NK-92 (cell line): ENCODE results near the gene KNG1.
"Not testable (repeated sequence)": the region's sequence is repeated elsewhere in the genome, so short reads cannot be mapped to it uniquely, and the experiment has no call there.

Experiments
- DNase-seq: peaks from one replicate; lab custom pipeline; 2025; ENCODE audit not compliant: unreplicated experiment; lab: John Stamatoyannopoulos, UW

The KNG1 gene

DNA sequence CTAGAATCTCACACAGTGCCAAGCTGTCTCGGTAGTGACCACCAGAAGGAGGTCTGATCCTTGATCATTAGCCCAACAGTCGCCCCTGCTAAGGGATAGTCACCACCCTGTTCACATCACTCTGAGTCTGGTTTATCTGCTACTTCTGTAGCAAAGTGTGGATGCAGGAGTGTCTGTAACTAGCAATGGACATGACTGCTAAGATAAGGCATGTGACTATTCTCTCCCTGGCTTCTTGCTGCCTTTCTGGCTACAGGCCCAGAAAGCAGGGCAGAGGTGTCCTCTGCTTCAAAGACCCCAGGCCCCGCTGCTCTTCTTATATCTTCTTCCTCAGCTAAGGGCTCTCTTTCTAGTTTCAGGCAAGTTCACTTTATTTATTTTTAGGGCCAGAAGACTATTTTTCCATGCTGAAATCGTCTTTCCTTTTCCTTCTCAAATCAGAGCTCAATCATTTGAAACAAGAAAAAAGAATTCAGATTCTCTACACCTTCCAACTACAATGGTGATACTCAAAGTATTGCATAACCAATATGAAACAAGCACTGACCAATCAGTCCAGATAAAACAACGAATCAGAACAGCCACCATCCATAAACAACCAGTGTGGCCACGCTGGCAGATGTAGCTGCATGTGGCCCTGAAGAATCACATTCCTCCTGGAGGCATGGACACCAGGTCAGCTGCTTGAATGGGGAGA, 8.0 kb upstream of the KNG1 start:
- DNase-seq: no peak

- not testable (repeated sequence) for DNase-seq
These were observed 6.5 kb upstream of the KNG1 start for GRCh38 chr3:186710694-186711093.

GRCh38 chr3:186713499-186713898, 3.7 kb upstream of the KNG1 start:
- DNase-seq: no peak

- DNase-seq: no peak
These were observed 3.0 kb downstream of the KNG1 start for GRCh38 chr3:186719945-186720739.

DNA sequence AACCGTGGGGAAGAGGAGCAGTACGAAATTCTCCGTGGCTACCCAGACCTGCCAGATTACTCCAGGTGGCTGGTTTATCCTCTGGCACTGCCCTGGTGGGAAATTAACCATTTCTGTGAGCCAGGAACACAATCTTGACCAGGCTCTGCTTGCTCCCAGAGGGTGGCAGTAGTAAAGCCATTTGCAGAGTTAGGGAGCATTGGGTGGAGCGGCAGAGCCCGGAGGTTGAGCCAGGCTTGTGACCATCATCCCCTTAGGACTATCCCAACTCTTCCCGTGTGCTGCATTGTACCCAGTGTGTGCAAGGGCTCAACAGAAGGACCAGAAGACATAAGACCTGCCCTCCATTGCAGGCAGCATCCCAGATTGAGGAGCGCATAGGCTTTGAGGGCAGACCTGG, 5.3 kb downstream of the KNG1 start:
- DNase-seq: no peak

DNA sequence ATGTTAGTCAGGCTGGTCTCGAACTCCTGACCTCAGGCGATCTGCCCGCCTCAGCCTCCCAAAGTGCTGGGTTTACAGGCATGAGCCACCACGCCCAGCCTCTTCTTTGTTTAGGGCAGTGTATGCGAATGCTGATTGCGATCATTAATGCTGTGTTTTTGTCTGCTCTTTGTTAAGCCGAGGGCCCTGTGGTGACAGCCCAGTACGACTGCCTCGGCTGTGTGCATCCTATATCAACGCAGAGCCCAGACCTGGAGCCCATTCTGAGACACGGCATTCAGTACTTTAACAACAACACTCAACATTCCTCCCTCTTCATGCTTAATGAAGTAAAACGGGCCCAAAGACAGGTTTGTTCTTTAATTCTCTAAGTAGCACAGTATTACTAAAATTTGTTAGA, 7.8 kb downstream of the KNG1 start:
- DNase-seq: no peak

DNA sequence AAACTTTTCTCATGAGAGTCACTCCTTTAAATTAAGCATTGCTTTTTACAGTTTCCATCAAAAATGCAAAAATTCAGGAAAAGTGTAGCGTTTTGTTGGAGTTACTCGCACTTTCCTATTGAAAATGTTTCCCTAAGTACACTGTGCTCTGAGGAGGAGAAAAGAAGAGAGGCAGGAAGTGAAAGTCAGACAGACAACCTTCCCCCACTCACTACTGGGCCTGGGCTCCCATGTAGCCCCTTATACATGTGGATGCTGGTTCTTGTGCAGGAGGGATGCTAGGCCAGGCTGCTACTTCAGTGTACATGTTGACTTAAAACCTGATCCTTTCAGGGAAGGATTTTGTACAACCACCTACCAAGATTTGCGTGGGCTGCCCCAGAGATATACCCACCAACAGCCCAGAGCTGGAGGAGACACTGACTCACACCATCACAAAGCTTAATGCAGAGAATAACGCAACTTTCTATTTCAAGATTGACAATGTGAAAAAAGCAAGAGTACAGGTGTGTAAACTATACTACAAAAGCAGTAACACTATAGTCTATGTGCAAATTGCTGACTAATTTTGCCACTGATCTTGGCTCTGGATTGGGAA, 15.1 kb downstream of the KNG1 start:
- no peak for DNase-seq

- DNase-seq: no peak
These were observed 25.6 kb downstream of the KNG1 start for GRCh38 chr3:186742618-186743380.

DNA sequence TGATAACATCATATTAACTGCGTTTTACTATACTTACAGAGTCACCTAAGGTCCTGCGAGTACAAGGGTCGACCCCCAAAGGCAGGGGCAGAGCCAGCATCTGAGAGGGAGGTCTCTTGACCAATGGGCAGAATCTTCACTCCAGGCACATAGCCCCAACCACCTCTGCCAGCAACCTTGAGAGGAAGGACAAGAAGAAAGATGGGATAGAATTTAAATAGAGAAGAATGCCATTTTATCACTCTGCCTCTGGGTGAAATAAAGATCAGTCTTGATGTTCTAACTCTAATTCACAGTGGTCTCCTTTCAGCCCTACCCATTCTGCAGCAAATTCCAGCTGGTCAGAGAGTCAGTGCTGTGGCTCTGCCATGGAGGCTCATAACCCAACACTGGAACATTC, 26.5 kb downstream of the KNG1 start:
- DNase-seq: no peak

DNA sequence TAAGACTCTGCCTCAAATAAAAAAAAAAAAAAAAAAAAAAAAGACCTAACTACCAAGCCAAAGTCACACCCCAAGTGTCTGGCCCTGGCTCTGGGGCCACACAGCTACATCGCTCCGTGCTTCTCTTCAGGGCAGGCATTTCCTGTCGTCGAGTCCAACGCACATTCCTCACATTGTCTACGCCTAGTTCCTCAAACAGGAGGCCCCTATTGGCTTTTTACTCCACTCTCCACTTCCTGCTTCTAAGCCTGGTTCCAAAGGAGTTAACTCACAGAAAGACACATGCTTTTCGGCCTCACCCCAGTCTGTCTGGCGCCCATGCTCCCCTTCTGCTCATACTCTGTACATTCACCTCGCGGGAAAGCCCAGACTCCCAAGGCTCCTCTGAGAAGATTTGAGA, 28.8 kb downstream of the KNG1 start:
- no peak for DNase-seq

DNA sequence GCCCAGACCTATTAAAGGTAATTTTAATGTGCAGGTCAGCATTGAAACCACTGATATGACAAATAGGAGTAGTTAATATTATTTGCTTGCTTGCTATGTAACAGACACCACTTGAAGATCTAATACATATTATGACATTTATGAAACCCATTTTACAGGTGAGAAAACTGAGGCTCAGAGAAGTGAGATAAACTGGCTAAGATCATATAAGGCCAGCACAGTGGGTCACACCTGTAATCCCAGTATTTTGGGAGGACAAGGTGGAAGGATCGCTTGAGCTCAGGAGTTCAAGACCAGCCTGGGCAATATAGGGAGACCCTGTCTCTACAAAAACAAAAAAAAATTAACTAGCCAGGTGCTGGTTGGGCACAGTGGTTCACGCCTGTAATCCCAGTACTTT, 33.2 kb downstream of the KNG1 start:
- no peak for DNase-seq

DNA sequence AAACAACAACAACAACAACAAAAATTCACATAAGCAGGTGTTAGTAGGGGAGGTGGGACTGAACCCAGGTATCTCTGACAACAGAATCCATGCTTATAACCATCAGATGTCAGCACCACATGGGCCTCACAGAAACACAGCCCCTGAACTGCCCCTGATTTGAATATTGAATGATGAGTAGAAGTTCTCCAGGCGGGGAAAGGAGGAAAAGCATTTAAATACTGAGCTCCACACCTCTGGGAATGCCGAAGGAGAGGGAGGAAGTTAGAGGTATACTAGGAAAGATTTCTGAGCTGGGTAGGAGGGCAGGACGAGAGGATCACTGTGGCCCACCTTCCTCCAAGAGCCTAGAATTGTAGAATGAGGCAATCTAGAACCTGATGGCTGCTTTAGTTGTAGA, 34.3 kb downstream of the KNG1 start:
- DNase-seq: no peak

- DNase-seq: no peak
These were observed 36.8 kb downstream of the KNG1 start for GRCh38 chr3:186754006-186754405.

DNA sequence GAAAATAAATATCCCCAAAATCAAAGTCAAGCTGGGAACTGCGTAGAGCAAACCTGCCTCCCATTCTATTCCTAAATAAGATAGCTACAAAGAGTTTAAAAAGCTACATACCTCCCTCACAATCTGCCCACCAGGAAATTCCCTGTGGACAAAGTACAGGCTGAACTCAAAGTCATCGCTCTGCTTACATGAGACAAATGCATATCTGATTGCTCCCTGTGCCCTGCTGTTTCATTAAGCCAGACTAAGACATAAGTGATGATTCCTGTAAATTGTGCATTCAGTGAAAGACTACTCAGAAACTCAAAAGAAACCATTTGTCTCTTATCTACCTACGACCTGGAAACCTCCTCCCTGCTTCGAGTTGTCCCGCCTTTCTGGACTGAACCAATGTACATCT, 37.7 kb downstream of the KNG1 start:
- DNase-seq: no peak

- no peak for DNase-seq
These were observed 40.1 kb downstream of the KNG1 start for GRCh38 chr3:186757214-186757613.

DNA sequence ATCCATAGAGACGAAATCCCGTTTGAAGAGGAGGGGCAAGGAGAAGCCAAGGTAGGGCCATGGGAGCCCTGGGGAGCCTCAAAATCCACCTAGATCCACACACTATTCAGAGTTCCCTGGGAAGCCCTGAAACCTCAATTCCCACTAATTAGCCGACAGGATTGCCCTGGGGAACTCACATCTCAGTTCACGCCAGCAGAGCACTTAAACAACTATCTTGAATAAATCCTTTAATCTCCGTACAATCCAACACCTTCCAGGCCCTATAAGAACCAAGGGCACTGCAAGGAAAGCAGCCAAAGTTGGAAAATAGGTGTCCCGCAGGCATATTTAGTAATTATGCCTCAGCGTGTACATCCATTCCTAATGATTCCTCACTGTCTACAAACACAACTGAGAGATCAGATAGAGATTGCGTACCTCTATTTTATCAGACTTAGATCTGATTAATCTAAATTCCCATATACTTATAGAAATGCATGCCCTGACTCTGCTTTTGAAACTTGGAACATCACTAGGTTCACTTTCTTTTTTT, 40.6 kb downstream of the KNG1 start:
- no peak for DNase-seq

- DNase-seq: no peak
These were observed 42.2 kb downstream of the KNG1 start for GRCh38 chr3:186759231-186759930.

DNA sequence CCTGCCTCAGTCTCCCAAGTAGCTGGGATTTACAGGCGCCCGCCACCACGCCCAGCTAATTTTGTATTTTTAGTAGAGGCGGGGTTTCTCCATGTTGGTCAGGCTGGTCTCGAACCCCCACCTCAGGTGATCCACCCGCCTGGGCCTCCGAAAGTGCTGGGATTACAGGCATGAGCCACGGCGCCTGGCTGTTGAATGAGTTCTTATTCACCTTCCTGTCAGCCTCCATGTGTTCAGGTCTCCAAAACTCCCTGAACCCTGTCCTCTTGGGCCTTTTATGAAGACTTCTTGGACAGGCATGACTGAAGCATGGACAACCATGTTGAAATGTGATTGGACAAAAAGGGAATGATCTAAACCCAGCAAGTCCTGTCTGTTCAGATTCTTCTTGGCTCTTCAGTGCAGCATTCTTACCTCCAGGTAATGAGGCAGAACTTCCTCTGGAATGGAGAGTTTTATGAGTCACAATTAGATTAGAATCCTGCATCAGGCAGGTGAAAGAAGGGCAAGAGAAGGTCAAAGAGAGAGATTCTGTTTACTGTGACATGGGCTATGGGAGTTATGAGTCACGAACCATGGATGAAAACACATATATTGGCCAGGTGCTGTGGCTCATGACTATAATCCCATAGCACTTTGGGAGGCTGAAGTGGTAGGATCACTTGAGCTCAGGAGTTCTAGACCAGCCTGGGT, 43.1 kb downstream of the KNG1 start:
- DNase-seq: no peak

GRCh38 chr3:186760897-186761447, 43.8 kb downstream of the KNG1 start:
- no peak for DNase-seq

DNA sequence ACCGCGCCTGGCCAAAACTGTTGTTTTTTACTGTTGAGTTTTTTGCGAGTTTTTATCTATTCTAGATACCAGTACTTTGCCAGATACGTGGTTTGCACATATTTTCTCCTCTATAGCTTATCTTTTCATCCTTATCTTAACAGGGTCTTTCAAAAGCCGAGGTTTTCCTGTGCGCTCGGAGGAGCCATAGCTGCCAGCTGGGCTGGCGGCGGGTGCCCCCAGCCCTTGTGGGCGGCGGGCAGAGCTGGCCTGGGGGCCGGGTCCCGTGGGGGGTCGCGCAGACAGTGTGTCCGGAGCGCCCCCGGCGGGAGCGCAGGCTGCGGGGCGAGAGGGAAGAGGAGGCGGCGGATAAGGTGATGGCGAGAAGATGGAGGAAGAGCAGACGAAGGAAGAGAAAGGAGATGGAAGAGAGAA, 55.1 kb downstream of the KNG1 start:
- no peak for DNase-seq
